Measurements from ENCODE around the gene ZSWIM7.
"Not testable (repeated sequence)": the region's sequence is repeated elsewhere in the genome, so short reads cannot be mapped to it uniquely, and the experiment has no call there.

- not testable (repeated sequence) for TF ChIP-seq POLR2A, CTCF (IDR thresholded peaks at IDR 0.05)
Measured at GRCh38 chr17:15936481-15936880, 63.0 kb downstream of the ZSWIM7 start.

Measured in suprapubic skin (tissue), 3 donors.